ENCODE results near the gene MED1. TPM values are rescaled to one million over a fixed set of nuclear protein-coding genes. Genes with fewer than 3 reads are reported as not detected.
"Not testable (repeated sequence)": the region's sequence is repeated elsewhere in the genome, so short reads cannot be mapped to it uniquely, and the experiment has no call there.

The MED1 gene
- total RNA-seq, 4 donors from 2014 or later: 11.2 to 22.9 (median 16.1) TPM

- DNase-seq: no peak
These were observed 1.0 kb downstream of the MED1 start for GRCh38 chr17:39450051-39450450.

GRCh38 chr17:39447561-39447960, 3.5 kb downstream of the MED1 start:
- Histone ChIP-seq H3K9me3 (no peaks in the 10 kb centered on the region), H3K4me1 (peaks cover 7 to 33% (median 11%) of the 10 kb centered on the region in 3 donors), H3K36me3 (peaks cover 0 to 61% (median 21%) of the 10 kb centered on the region in 3 donors), H3K27ac (no peak overlapping the region), H3K27me3 (no peaks in the 10 kb centered on the region), H3K4me3 (no peak overlapping the region)
- WGBS, 2 donors: 85 to 87% methylated on average over 5 of the region's 5 CpGs
- TF ChIP-seq, protein P1, sequence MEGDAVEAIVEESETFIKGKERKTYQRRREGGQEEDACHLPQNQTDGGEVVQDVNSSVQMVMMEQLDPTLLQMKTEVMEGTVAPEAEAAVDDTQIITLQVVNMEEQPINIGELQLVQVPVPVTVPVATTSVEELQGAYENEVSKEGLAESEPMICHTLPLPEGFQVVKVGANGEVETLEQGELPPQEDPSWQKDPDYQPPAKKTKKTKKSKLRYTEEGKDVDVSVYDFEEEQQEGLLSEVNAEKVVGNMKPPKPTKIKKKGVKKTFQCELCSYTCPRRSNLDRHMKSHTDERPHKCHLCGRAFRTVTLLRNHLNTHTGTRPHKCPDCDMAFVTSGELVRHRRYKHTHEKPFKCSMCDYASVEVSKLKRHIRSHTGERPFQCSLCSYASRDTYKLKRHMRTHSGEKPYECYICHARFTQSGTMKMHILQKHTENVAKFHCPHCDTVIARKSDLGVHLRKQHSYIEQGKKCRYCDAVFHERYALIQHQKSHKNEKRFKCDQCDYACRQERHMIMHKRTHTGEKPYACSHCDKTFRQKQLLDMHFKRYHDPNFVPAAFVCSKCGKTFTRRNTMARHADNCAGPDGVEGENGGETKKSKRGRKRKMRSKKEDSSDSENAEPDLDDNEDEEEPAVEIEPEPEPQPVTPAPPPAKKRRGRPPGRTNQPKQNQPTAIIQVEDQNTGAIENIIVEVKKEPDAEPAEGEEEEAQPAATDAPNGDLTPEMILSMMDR (IDR thresholded peaks at IDR 0.05): no peak
- no peak for TF ChIP-seq POLR2A (IDR thresholded peaks at IDR 0.05)
- intact Hi-C loops (cut with DNase I): no loop called here
- no peak for DNase-seq

More at GRCh38 chr17:39450051-39450450, 1.0 kb downstream of the MED1 start:
- Histone ChIP-seq H3K27ac (peak overlapping the region in 2 of 4 donors; percentile 84 to 90), H3K4me3 (peak overlapping the region; percentile 77 to 97 (median 84)), H3K36me3 (peaks cover 0 to 36% (median 14%) of the 10 kb centered on the region in 3 donors), H3K9me3 (no peaks in the 10 kb centered on the region), H3K4me1 (peaks cover 7 to 33% (median 11%) of the 10 kb centered on the region in 3 donors), H3K27me3 (no peaks in the 10 kb centered on the region)
- intact Hi-C loops (cut with DNase I): no loop called here
- 70 to 86% methylated on average over 13 of the region's 13 CpGs for WGBS, 2 donors
- TF ChIP-seq, protein P1 (IDR thresholded peaks at IDR 0.05): no peak
- TF ChIP-seq POLR2A (IDR thresholded peaks at IDR 0.05): no peak

GRCh38 chr17:39443326-39443725, 7.7 kb downstream of the MED1 start:
- intact Hi-C loops (cut with DNase I): no loop called here
- Histone ChIP-seq H3K27ac (no peak overlapping the region), H3K4me1 (peaks cover 0 to 5% (median 0%) of the 10 kb centered on the region in 3 donors), H3K4me3 (no peak overlapping the region), H3K9me3 (no peaks in the 10 kb centered on the region), H3K27me3 (no peaks in the 10 kb centered on the region), H3K36me3 (peaks cover 0 to 100% (median 52%) of the 10 kb centered on the region in 3 donors)
- no peak for DNase-seq
- no peak for TF ChIP-seq POLR2A (IDR thresholded peaks at IDR 0.05)
- TF ChIP-seq, protein P1 (IDR thresholded peaks at IDR 0.05): no peak

GRCh38 chr17:39439868-39440267, 11.2 kb downstream of the MED1 start:
- H3K4me1 ChIP-seq; intact Hi-C loops (cut with DNase I); H3K27me3 ChIP-seq; H3K4me3 ChIP-seq; DNase-seq; H3K9me3 ChIP-seq; H3K27ac ChIP-seq: not testable (repeated sequence)
- 100% methylated on average over 2 of the region's 2 CpGs; no CpG with 5 or more reads in 1 of the 2 donors for WGBS, 2 donors
- peaks cover 0 to 100% (median 50%) of the 10 kb centered on the region in 3 donors for H3K36me3 ChIP-seq

DNA sequence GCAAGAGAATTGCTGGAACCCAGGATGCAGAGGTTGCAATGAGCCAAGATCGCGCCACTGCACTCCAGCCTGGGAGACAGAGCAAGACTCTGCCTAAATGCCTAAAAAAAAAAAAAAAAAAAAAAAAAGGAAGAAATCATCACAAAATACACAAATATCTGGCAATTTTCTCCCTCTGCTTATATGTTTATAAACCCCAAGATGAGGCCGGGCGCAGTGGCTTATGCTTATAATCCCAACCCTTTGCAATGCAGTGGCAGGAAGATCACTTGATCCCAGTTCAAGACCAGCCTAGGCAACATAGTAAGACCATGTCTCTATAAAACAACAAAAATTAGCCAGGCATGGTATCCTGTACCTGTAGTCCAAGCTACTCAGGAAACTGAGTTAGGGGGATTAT, 21.5 kb downstream of the MED1 start:
- 91 to 94% methylated on average over 4 of the region's 4 CpGs for WGBS, 2 donors
- no peak overlapping the region for H3K4me3 ChIP-seq
- no peaks in the 10 kb centered on the region for H3K9me3 ChIP-seq
- DNase-seq: no peak
- no peaks in the 10 kb centered on the region for H3K4me1 ChIP-seq
- no peaks in the 10 kb centered on the region for H3K27me3 ChIP-seq
- peaks cover 27 to 100% (median 65%) of the 10 kb centered on the region in 3 donors for H3K36me3 ChIP-seq
- H3K27ac ChIP-seq: no peak overlapping the region
- intact Hi-C loops (cut with DNase I): no loop called here
- no peak for TF ChIP-seq POLR2A (IDR thresholded peaks at IDR 0.05)
- TF ChIP-seq, protein P1 (IDR thresholded peaks at IDR 0.05): no peak

DNA sequence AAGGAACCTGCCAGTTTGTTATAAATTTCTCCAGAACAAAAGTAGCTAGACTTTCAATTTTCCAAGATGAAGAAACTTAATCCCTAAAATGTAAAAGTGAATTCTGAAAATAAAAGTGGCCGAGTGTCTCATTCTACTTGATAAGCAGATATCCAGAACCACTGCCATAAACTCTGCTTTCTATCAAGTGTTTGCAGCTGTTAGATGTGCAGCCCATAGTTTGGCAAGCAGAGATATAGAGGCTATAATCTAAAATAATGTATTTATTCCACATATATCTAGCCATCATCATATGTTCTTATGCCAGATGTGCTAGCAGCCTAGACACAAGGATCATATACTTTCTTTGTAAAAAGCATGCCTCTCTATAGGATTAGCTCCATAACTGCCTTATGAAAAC, 34.9 kb downstream of the MED1 start:
- intact Hi-C loops (cut with DNase I): no loop called here
- Histone ChIP-seq H3K36me3 (peaks cover 0 to 99% (median 50%) of the 10 kb centered on the region in 3 donors), H3K4me1 (no peaks in the 10 kb centered on the region), H3K27ac (no peak overlapping the region), H3K27me3 (no peaks in the 10 kb centered on the region), H3K9me3 (no peaks in the 10 kb centered on the region), H3K4me3 (no peak overlapping the region)
- DNase-seq: no peak
- TF ChIP-seq POLR2A (IDR thresholded peaks at IDR 0.05): no peak
- TF ChIP-seq, protein P1 (IDR thresholded peaks at IDR 0.05): no peak
- 94 to 95% methylated on average over 1 of the region's 1 CpG for WGBS, 2 donors
